ENCODE data around the gene AKAP6.

Gene AKAP6

DNA sequence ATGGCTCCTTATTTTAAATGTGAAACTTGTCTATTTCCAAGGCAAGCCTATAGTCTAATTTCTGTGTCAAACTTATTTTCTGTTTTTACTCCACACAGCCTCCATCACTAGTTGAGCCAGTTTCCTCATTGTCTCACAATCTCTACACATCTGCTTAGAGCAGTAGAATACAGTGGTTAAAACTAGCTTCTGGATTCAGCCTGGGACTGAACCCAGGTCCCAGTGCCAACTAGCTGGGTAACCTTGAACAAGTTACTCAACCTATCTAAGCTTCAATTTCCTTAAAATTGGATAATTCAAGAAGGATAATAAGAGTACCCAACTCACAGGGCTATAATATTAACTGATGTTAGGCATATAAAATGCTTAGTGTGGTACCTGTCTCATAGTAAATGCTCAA is 304.8 kb downstream of the AKAP6 start:
- no peak for DNase-seq

DNA sequence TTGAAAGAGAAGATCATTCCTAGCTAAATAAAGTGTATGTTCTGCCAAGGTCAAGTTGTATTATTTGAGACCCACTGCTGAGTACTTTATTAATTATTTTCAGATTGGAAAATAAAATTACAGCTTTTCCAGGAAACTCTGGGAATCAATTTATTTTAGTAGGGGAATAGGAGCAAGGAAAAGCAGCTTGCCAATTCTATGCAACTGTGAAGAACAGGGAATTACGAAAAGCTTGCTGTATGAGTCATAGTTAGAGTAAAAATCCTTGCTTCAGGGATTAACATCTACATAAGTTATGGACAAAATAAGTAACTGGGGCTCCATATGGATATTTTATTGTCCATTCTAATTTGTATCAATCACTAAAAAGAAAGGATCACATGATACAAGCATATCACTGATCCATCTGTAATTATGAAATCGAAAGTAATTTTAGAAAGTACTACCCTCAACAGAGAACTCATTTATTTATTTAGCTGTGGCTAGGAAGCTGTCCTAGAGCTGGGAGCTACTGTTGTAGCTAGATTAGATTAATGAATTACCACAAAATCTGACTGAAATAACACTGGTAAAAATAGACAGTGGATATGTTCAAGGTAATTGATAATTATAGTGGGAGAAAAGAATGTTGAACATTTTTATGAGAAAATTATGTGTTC is 306.1 kb downstream of the AKAP6 start:
- no peak for DNase-seq

DNA sequence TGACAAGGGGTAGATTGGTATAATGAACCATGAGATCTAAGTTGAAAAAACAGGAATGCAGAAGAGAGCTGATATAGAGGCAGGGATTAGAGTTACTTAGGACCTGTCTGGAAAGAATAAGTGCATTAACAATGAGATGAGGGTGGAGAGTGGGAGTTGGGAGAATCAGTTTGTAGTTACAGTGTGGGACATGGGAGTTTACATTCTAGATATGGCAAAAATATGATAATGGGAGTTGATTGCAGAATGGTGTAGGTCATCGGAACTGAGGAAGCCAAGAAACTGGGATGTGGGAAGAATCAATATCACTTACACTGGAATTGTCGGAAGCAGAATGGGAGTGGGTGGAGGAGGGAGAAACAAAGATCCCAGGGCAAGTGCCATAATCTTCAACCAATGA is 308.5 kb downstream of the AKAP6 start:
- DNase-seq: no peak

DNA sequence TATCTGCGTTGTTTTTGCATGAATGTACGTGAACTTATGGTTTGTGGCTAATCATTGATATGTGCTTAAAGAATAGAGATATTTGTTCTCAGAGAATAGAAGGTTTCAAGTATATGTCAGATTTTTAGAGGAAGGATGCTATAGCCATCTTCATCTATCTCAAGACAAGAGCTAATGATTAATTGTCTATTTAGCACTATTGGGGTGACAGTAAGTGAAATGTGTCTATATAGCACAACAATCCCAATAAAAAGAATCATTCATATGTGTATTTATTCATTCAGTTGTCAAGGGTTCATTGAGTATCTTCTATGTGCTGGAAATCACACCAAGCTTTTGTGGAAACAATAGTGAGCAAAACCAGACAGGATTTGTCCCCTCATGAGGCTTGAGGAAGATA is 310.1 kb downstream of the AKAP6 start:
- no peak for DNase-seq

GRCh38 chr14:32645551-32645950 is 316.5 kb downstream of the AKAP6 start:
- DNase-seq: no peak

GRCh38 chr14:32648434-32648833 is 319.3 kb downstream of the AKAP6 start:
- DNase-seq: no peak

- DNase-seq: no peak
Measured at GRCh38 chr14:32650030-32650429, 320.9 kb downstream of the AKAP6 start.

- no peak for DNase-seq
Measured at GRCh38 chr14:32650665-32651064, 321.6 kb downstream of the AKAP6 start.

DNA sequence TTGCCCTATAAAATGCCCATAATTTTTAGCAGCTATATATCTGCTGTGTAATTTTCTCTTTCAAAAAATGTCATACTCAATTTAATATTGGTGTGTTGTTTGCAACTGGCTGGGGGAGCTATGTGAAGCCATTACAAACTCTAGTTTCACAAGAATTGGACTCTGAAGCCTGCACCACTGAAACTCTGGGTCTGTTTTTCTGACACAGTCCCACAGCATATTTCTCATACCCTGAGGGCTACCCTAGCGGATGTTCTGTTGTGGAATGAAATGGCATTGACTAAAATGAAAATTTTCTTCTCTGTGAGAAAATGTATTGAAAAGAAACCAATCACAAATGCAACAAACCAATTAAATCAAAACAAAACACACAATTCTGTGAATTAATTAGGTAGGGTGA is 325.0 kb downstream of the AKAP6 start:
- DNase-seq: no peak

DNA sequence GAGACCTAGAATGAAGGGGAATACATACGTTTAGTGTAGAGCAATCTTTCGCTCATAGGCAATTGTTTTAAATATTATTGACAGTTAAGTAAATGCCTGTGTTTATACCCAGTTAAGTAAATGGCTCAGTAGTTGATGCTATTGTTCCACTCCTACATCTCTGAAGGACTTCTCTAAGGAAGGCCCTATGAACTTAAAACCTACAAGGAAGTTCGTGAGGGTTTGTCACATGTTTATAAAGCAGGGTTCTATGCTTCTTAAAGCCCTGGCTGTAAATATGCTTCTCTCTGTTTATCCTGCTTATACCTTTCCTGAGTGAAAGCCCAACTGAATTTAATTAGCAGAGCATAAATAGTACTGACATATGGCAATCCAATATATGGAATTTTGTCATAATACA is 327.5 kb downstream of the AKAP6 start:
- DNase-seq: no peak

DNA sequence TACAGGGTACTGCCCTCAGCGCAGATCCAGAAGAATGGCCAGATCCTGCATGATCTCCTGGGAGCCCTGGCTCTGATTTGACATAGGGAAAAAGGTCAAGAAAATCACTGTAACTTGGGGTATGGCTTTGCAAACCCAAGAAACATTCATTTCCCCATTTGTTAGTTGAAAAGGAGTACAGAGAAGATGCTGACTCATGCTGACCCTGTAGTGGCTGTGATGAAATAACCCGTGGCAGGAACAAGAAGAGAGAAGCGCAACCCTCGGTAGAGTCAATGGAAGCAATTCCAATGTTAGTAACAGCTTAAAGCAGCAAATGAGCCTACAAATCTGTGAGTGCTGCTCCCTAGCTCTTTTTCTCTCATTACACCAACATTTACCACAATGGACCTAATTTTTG is 328.0 kb downstream of the AKAP6 start:
- no peak for DNase-seq

- DNase-seq: no peak
Measured at GRCh38 chr14:32661216-32661615, 332.1 kb downstream of the AKAP6 start.

DNA sequence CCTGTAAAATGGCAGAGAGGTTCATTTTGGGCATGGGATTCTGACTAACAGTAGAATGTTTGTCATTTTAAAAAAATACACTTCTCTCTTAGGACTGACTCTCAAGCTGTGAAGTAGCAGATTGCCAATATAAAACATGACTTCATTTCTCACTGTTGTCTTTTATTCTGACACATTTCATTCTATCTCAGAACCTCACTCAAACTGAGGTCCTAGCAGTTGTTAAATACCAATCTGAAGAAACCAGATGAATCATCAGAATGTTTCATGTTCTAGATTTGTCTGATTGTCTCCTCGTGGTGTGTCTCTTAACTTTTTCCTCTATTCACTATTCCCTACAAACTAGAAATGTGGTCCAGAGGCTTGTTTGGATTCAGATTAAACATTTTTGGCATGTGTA is 333.1 kb downstream of the AKAP6 start:
- DNase-seq: no peak

GRCh38 chr14:32666308-32666707 is 337.2 kb downstream of the AKAP6 start:
- DNase-seq: no peak

DNA sequence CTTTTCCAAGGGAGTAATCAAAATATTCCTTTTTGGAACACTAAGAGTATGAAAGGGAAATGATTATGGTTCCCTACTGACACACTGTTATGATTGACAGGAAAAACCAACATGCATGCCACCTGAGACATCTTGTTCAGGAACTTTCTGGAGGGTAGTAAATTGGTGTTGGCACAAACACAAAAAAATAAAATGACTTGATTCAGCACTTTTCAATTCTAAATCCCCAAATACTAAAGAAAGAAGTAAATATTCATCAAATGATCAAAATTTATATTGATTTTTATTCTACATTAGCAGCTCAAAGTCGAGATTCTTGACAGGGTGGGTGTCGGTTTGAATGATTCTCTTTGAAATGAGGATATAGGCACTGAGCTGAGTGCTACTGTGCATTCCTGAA is 338.2 kb downstream of the AKAP6 start:
- no peak for DNase-seq

DNA sequence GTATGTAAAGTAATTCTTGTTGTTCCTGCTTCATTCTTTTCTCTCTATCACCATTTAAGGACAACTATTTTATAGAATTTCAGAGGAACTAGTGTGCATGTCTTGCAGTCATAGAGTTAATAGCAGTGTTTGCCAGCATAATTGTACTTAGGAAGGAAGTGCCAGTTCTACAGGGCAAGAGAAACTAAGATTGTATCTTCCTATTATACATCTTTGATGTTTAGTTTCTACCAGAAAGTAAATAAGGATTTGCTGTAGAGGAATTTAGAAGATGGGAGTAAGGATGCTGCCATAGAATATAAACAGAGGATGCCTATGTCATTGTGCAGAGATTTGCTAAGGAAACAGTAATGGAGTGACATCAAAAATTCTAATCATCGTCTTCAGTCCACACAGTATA is 338.7 kb downstream of the AKAP6 start:
- DNase-seq: no peak

DNA sequence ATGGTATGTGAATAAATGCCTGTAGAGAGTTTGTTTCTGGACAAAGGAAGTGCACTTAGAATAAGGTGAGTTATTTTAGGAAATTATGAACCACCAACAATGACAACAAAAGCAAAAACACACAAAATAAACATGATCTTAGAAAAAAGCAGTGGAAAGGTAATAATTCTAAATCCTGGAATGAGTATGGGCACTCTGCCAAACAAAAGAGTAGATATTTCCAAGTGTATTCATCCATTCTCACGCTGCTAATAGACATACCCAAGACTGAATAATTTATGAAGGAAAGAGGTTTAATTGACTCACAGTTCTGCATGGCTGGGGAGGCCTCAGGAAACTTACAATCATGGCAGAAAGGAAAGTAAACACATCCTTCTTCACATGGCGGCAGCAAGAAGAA is 340.3 kb downstream of the AKAP6 start:
- no peak for DNase-seq

DNA sequence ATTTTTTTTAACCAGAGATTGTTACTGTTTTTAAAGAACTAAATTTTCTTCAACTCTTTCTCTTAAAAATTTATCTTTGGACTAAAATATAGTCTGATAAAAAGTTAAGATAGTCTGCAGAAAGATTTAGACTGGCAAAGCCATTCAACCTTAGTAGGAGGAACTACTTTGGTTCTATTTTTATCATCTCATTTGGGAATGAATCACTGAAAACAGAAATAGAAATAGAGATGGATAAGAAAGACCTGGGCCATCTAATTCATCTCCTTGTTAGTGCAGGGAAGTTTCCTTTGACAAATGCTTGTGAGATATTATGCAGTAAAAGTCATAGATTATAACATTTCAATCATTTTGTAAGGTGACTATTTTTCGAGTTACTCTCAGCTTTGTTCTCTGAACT is 346.3 kb downstream of the AKAP6 start:
- no peak for DNase-seq

DNA sequence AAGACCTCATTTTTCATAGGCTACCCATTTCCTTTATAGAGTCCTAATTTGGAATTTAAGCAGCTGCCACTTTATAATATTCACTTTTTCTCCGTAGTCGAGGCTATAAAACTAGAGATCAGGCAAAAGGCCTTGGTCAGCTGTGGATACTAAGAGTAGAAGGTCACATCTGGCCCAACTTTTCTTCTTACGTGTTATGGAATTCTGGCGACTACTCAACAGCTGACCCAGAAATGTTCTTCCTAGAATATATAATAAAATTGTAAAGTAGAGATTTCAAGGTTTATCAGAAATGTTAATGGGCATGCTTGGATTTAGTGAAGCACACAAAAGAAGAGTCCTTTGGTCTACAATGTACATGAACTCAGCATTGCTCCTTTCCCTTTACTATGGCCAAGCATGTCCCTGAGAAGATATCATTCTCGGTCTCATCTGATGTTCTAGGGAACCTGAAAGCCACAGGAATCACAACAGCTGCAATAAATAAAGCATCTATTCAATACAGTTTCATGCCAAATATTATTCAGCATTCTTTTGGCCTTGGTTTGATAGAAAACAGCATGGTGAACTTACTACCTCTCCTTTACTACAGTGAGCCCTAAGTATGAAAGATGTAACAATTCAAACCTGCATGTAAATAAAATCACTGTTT is 348.2 kb downstream of the AKAP6 start:
- DNase-seq: no peak

- DNase-seq: no peak
Measured at GRCh38 chr14:32678088-32678487, 349.0 kb downstream of the AKAP6 start.

GRCh38 chr14:32679927-32680612 is 351.0 kb downstream of the AKAP6 start:
- no peak for DNase-seq

- no peak for DNase-seq
Measured at GRCh38 chr14:32681598-32681997, 352.5 kb downstream of the AKAP6 start.

DNA sequence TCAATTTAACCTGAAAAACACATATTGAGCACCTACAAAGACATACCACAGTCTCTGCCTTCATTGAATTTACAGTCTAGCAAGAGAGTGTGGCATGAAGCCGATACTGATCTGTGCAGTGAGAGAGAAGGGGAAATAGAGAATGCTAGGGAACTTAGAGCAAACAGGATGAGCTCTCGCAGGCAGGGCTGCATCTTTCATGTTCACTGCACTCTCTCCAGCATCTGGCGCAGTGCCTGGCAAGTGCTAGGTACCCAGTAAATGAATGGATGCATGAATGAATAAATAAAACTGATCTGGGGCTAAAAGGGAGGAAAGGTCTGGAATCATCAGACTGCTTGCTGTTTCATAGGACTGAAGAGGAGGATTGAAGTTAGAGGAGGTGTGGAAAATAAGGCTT is 353.1 kb downstream of the AKAP6 start:
- DNase-seq: no peak

GRCh38 chr14:32683679-32684078 is 354.6 kb downstream of the AKAP6 start:
- no peak for DNase-seq

DNA sequence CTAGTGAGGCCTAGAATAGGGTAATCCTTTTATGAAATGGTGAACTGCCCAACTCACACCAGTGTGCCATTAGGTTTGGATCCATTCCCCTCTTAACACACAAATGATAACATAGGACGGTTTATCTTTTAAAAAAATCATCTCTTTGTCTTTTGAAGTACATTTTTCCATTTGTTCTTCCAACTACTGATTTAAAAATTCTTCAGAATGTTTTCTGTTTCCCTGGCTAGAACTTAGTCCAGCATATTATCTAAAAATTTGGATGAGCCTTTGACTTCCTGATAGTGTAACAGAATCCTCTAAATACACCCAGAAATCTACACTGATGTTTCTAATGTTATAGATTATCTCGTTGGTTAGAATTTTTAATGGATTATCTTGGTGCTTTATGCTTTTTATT is 359.8 kb downstream of the AKAP6 start:
- no peak for DNase-seq

All from activated gamma-delta T cell treated with Interleukin-2 at 50 U/mL for 16 hours (primary cell).